Stimulated activated CD8-positive, alpha-beta memory T cell treated with anti-CD3 and anti-CD28 coated beads, Interleukin-12 subunit alpha, Interleukin-12 subunit beta, amount 100 ng/mL, for 4 hours (primary cell): Measurements from ENCODE around the gene ZNF439.
"Not testable (repeated sequence)": the region's sequence is repeated elsewhere in the genome, so short reads cannot be mapped to it uniquely, and the experiment has no call there.

ENCODE experiments used
- DNase-seq: peaks from one replicate; pipeline ENCODE4 v3.0.0-alpha.2; 2020; ENCODE audit warnings: low read depth

The ZNF439 gene

DNA sequence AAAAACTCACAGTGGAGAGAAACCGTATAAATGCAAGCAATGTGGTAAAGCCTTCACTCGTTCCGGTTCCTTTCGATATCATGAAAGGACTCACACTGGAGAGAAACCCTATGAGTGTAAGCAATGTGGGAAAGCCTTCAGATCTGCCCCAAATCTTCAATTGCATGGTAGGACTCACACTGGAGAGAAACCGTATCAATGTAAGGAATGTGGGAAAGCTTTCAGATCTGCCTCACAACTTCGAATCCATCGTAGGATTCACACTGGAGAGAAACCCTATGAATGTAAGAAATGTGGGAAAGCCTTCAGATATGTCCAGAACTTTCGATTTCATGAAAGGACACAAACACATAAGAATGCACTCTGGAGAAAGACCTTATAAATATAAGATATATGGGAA is 19.7 kb downstream of the ZNF439 start:
- no peak for DNase-seq

DNA sequence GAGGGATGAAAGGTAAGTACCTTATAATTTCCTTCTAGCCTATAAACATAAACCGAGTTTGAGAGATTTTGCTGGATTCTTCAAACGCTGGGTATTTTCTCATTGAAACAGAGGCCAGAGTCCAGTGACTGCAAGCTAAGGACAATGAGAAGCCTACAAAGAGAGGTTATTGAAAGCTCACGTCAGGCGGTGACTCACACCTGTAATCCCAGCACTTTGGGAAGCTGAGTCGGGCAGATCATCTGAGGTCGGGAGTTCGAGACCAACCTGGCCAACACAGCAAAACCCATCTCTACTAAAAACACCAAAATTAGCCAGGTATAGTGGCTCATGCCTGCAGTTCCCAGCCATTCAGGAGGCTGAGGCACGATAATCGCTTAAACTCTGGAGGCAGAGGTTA is 24.1 kb downstream of the ZNF439 start:
- no peak for DNase-seq

- no peak for DNase-seq
These were observed 25.2 kb downstream of the ZNF439 start for GRCh38 chr19:11873762-11874161.

DNA sequence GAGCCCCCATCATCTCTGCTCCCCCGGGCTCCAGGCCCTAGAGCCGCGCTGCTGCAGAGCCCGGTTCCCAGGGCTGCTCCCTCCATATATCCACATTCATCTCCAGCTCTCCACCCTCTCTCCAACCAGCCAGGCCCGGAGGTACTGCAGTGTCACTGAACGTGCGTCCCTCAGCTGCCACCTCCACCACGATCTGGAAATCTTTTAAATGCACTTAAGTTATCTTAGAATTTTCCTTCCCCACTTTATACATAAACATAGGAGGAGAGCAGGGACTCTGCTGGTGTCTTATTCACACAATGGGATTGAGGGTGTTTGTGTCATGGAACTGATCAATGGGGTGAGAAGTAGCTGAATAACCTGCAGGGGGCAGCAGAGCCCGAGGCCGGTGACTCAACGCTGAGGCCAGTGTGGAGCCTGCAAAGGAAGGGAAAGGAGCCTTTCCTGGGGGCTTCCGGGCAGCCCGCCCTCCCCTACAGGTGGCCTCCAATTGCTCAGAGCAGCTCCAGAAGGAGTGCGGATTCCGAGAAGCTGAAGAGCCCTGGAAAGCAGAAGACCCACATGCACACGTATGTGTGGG is 31.3 kb downstream of the ZNF439 start:
- not testable (repeated sequence) for DNase-seq

GRCh38 chr19:11880598-11880997 is 32.1 kb downstream of the ZNF439 start:
- no peak for DNase-seq

- peak; percentile 22 for DNase-seq
These were observed 32.8 kb downstream of the ZNF439 start for GRCh38 chr19:11881151-11881800.

- no peak for DNase-seq
These were observed 34.1 kb downstream of the ZNF439 start for GRCh38 chr19:11882606-11883005.

GRCh38 chr19:11887234-11887610 is 38.7 kb downstream of the ZNF439 start:
- no peak for DNase-seq

GRCh38 chr19:11887611-11888531 is 39.3 kb downstream of the ZNF439 start, which contains the start of gene ZNF69:
Gene ZNF69, plus strand, starts transcription at chr19:11887782. Its CDS starts 142 bp downstream, at chr19:11887924.
- DNase-seq = peak; percentile 47

DNA sequence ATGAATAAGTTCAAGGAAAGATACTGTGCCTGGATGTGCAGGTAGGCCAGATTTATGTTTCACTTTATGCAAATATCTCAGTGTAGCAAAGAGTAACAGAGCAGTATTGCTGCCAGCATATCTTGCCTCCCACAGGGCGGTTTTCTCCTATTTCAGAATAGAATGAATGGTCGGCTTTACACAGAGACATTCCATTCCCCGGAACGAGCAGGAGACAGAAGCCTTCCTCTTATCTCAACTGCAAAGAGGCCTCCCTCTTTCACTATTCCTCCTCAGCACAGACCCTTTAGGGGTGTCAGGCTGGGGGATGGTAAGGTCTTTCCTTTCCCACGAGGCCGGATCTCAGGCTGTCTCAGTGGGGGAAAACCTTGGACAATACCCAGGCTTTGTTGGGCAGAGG is 41.4 kb downstream of the ZNF439 start:
- DNase-seq = not testable (repeated sequence)

GRCh38 chr19:11890634-11891033 is 42.1 kb downstream of the ZNF439 start:
- DNase-seq = no peak

- DNase-seq = no peak
These were observed 46.3 kb downstream of the ZNF439 start for GRCh38 chr19:11894851-11895250.

DNA sequence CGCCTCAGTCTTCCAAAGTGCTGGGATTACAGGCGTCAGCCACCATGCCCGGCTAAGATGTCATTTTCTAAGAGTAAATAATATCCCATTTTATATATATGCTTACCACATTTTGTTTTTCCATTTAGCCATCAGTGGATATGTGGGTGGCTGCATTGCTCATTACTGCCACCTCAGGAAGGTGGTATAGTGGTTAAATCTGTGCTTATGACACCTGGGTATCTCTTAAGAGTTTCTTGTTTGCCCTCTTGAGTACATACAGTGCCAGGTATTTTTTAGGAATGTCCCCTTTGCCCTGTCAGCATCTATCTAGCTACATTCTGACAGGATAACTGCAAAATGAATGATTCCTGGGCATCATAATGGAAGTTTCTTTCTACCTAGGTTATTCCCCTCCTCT is 53.7 kb downstream of the ZNF439 start:
- DNase-seq = no peak

DNA sequence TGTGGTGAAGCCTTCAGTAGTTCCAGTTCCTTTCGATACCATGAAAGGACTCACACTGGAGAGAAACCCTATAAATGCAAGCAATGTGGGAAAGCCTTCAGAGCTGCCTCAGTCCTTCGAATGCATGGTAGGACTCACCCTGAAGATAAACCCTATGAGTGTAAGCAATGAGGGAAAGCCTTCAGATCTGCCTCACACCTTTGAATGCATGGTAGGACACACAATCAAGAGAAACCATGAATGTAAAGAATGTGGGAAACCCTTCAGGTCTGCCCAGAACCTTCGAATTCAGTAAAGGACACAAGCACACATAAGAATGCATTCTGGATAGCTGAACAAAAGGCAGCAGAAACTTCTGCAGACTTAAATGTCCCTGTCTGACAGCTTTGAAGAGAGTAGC is 57.4 kb downstream of the ZNF439 start:
- DNase-seq = no peak

GRCh38 chr19:11911937-11912336 is 63.4 kb downstream of the ZNF439 start:
- not testable (repeated sequence) for DNase-seq

DNA sequence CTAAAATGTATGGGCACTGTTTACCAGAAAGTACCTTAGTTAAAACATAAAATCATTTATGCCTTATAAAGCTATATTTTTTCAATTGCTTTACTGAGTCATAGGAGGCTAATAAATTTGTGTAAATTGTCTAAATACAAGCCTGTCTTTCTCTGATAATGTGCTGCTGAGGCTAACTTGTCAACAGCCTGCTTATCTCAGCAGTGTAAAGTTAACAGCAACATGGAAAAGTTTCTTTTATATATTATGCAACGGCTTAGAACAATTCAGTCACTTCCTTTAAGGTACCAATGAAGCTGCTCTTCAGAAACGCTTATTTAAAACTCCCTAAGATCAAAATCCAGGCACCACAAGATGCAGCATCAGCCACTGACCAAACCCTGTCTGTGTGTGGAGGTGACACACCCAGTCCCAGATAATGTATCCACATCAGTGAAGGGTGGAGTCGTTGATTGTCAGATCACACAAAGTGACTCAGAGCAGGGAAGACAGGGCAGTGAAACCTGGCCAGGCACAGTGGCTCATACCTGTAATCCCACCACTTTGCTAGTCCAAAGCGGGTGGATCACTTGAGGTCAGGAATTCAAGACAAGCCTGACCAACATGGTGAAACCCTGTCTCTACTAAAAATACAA is 66.0 kb downstream of the ZNF439 start:
- not testable (repeated sequence) for DNase-seq
